Loucy (cell line): ENCODE measurements around the gene PTMA.

Source experiments
- H2AFZ ChIP-seq: fragments of 200-600 bp; sonication (generic); 2 replicates; pipeline ENCODE4 v1.6.0; 2016; ENCODE audit warnings: antibody characterized with exemption, mild to moderate bottlenecking, low read length, moderate library complexity
- H3F3A ChIP-seq: fragments of 200-600 bp; 2 replicates; pipeline ENCODE4 v1.6.0; 2016; ENCODE audit warnings: antibody characterized with exemption, low read depth, mild to moderate bottlenecking
- H3K27me3 ChIP-seq: fragments of 200-600 bp; sonication (generic); 2 replicates; pipeline ENCODE4 v1.6.1; 2014; ENCODE audit warnings: low read length, mild to moderate bottlenecking; ENCODE audit not compliant: insufficient read depth, poor library complexity, severe bottlenecking
- H3K36me3 ChIP-seq: fragments of 200-600 bp; sonication (generic); 2 replicates; pipeline ENCODE4 v1.6.1; 2016; ENCODE audit warnings: low read length; ENCODE audit not compliant: insufficient read depth
- H3K4me1 ChIP-seq: fragments of 200-600 bp; sonication (generic); 2 replicates; pipeline ENCODE4 v1.5.1; 2014; ENCODE audit warnings: low read length, mild to moderate bottlenecking; ENCODE audit not compliant: insufficient read depth, poor library complexity, severe bottlenecking
- H3K4me2 ChIP-seq: fragments of 200-600 bp; sonication (generic); 2 replicates; pipeline ENCODE4 v1.6.0; 2014; ENCODE audit warnings: antibody characterized with exemption, low read length, low read depth, mild to moderate bottlenecking; ENCODE audit not compliant: poor library complexity, severe bottlenecking
- H3K4me3 ChIP-seq: fragments of 200-600 bp; sonication (generic); 2 replicates; pipeline ENCODE4 v1.5.1; 2014; ENCODE audit warnings: low read length, mild to moderate bottlenecking, mixed read lengths; ENCODE audit not compliant: poor library complexity, severe bottlenecking
- H3K79me2 ChIP-seq: fragments of 200-600 bp; sonication (generic); 2 replicates; pipeline ENCODE4 v1.6.1; 2014; ENCODE audit warnings: low read length; ENCODE audit not compliant: insufficient read depth
- H3K9ac ChIP-seq: fragments of 200-600 bp; sonication (generic); 2 replicates; pipeline ENCODE4 v1.6.0; 2014; ENCODE audit warnings: mild to moderate bottlenecking, low read depth, low read length, moderate library complexity; ENCODE audit not compliant: poor library complexity, severe bottlenecking
- H3K9me2 ChIP-seq: fragments of 200-600 bp; sonication (generic); replicated peaks from 2 replicates; pipeline ENCODE4 v1.6.1; 2016; ENCODE audit warnings: low read depth, low read length, mixed read lengths
- H3K9me3 ChIP-seq: fragments of 200-600 bp; sonication (generic); 2 replicates; pipeline ENCODE4 v1.6.1; 2014; ENCODE audit warnings: mild to moderate bottlenecking, antibody characterized with exemption, low read length, low read depth; ENCODE audit not compliant: insufficient read depth
- H4K20me1 ChIP-seq: fragments of 200-600 bp; sonication (generic); 2 replicates; pipeline ENCODE4 v1.6.0; 2014; ENCODE audit warnings: antibody characterized with exemption, low read length, mild to moderate bottlenecking; ENCODE audit not compliant: insufficient read depth, poor library complexity, severe bottlenecking
- CTCF ChIP-seq: fragments of 200-600 bp; sonication (generic); conservative IDR thresholded peaks from 2 replicates; pipeline ENCODE4 v1.5.1; 2014; ENCODE audit warnings: mild to moderate bottlenecking, antibody characterized with exemption, low read length
- EZH2phosphoT487 ChIP-seq: fragments of 200-600 bp; IDR thresholded peaks from 2 replicates; pipeline ENCODE4 v1.6.1; 2018; ENCODE audit warnings: antibody characterized with exemption, mild to moderate bottlenecking, moderate library complexity, borderline replicate concordance

Gene PTMA

DNA sequence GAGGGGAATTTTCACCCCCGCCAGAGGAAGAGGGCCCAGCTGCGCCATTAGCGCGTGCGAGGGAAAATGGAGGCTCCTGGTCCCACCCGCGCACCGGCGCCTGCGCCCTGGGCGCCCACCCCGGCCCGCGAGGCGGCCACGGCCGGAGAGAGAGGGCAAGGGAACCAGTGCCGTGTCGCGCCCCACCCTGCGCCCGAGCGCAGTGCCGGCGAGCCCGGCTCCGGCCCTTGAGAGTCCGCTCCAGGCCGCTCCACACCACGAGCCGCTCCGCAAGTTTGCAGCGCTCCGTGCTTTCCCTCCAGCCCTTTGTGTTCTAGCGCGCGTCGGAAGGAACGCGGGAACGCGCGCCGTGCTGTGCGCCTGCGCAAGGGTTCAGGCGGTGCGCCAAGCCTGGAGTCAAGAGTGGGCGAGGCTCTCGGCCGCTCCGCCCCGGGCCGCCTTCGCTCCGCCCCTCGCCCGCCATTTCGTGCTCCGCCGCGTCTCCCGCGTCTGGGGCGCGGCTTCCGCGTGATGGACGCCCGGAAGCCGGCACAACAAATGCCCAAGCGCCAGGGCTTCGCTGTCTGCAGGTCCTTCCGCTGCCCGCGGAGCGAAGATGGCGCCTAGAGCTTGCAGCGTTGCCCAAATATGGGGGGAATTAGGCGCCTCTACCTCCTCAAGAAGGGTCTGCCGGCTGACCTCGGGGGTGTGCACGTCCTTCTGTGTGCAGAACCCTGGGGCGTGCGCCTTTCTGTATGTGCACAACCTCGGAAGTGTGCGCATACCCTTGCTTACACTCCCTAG is 46.1 kb upstream of the PTMA start:
- Histone ChIP-seq H3K4me2 (no peak overlapping the region), H3K9me3 (no peaks in the 10 kb centered on the region), H3F3A (no peaks in the 10 kb centered on the region), H3K27me3 (no peaks in the 10 kb centered on the region), H3K36me3 (no peaks in the 10 kb centered on the region), H3K9me2 (no peaks in the 10 kb centered on the region), H2AFZ (no peak overlapping the region), H3K9ac (no peak overlapping the region), H4K20me1 (no peaks in the 10 kb centered on the region), H3K4me3 (no peak overlapping the region), H3K4me1 (peaks cover 17% of the 10 kb centered on the region), H3K79me2 (no peaks in the 10 kb centered on the region)
- TF ChIP-seq CTCF (no peak), EZH2phosphoT487 (no peak)

- TF ChIP-seq CTCF (no peak), EZH2phosphoT487 (no peak)
- H3K4me1 ChIP-seq = peaks cover 17% of the 10 kb centered on the region
- H3K4me3 ChIP-seq = no peak overlapping the region
- no peak overlapping the region for H3K9ac ChIP-seq
- H3K79me2 ChIP-seq = no peaks in the 10 kb centered on the region
- H3K27me3 ChIP-seq = no peaks in the 10 kb centered on the region
- H3K9me2 ChIP-seq = no peaks in the 10 kb centered on the region
- H3K36me3 ChIP-seq = no peaks in the 10 kb centered on the region
- no peaks in the 10 kb centered on the region for H3K9me3 ChIP-seq
- H3F3A ChIP-seq = no peaks in the 10 kb centered on the region
- no peak overlapping the region for H3K4me2 ChIP-seq
- no peaks in the 10 kb centered on the region for H4K20me1 ChIP-seq
- no peak overlapping the region for H2AFZ ChIP-seq
These were observed 45.4 kb upstream of the PTMA start for GRCh38 chr2:231662811-231663457.

DNA sequence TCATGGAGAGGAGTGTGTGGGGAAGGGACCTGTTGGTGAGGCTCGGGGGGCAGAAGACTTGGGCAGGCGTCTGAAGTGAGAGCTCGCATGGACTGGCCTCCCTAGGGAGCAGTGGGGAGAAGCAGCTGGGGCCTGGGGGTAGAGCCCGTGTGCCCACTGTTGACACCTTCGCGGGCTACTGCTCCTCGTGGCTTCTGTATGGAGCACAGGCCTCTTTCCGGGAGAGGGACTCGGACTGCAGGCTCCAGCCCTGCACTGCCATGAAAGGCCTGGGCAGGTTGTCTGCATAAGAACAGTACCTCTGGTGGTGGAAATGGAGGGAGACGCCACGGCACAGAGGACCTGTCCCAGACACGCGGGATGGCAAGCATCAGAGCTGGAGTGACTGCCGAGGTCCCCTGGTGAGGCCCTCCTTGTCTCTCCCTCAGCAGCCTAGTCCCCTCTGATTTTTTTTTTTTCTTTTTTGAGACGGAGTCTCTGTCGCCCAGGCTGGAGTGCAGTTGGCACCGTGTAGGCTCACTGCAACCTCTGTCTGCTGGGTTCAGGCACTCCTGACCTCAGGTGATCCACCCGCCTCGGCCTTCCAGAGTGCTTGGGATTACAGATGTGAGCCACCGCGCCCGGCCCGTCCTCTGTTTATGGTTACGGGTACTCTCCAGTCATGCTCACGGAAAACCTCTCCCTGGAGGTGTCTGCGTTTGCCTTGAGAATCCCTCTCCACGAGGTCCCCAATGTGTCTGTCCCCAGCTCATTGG is 44.7 kb upstream of the PTMA start:
- TF ChIP-seq EZH2phosphoT487 (no peak), CTCF (no peak)
- Histone ChIP-seq H3K79me2 (no peaks in the 10 kb centered on the region), H3K4me2 (no peak overlapping the region), H3K9ac (no peak overlapping the region), H3K4me1 (peaks cover 17% of the 10 kb centered on the region), H4K20me1 (no peaks in the 10 kb centered on the region), H3K4me3 (no peak overlapping the region), H3K9me2 (no peaks in the 10 kb centered on the region), H2AFZ (no peak overlapping the region), H3K9me3 (no peaks in the 10 kb centered on the region), H3K27me3 (no peaks in the 10 kb centered on the region), H3F3A (no peaks in the 10 kb centered on the region), H3K36me3 (no peaks in the 10 kb centered on the region)
